ENCODE data around the gene VPS37B.
"Not testable (repeated sequence)": the region's sequence is repeated elsewhere in the genome, so short reads cannot be mapped to it uniquely, and the experiment has no call there.

VPS37B gene

GRCh38 chr12:122905258-122905657, 9.3 kb upstream of the VPS37B start:
- DNase-seq = not testable (repeated sequence)

DNA sequence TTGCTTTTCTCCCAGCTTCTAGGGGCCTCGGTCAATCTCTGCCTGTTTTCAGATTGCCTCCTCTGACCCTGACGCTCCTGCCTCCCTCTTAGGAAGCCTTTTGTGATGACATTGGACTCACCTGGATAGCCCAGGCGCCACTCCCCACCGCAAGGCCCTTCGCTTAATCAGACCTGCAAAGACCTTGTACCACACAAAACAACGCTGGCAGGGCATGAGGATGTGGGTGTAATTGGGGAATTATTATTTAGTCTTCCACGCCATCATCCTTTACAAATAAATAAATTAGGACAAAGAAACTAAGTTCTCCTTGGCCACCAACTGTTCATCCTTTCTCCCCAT, 7.7 kb upstream of the VPS37B start:
- no peak for DNase-seq

DNA sequence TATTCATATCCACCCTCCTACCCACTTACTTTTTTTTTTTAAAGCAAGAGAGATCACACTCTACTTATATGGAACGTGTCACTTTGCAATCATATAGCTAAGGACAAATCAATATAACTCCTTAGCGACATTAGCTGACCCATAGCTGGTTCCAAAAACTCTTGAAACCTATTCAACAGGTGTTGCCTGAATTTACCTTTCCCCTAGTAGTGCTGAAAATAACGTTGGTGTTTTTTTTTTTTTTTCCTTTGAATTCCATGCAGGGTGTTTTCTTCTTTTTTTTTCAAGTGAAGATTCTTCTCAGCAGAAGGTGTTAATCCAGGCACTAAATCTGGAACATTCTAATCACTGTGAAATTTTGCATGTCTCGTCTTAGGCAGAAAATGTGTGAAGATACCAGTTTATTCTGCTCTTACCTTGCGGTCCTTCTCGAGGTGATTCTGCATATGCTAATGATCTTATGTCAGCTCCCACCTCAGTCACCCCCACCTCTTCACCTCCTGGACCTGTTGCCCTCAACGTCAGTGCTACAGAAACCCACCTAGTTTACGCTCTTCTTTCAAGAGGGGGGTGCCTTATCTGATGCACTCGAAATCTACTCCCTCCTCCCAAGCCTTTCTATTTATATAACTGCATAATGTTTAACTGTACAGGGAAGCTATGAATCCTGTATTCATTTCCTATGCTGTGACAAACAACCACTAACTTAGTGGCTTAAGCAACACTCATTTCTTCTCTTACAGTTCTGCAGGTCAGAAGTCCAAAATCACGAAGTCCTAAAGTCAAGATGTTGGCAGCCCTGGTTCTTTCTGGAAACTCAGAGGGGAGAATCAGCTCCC, 7.1 kb upstream of the VPS37B start:
- no peak for DNase-seq

- DNase-seq = no peak
Observed at GRCh38 chr12:122899887-122900286, 4.0 kb upstream of the VPS37B start.

DNA sequence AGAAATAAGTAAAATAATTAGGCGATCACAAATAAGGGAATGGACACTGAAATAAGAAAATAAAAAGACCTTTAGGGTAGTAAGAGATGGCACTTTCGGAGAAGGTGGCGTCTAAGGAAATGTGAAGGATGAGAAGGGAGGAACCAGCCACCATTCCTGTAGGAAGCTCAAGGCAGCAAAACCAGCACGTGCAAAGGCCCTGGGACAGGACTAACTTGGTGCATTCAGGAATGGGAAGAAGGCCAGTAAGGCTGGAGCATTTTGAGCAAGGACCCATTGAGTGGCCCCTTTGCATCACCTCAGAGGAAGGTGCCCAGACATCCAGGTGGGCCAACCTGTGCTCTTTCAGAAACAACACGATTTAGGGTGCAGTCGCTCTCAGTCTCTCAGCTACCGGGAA, 738 bp upstream of the VPS37B start:
- DNase-seq = no peak

DNA sequence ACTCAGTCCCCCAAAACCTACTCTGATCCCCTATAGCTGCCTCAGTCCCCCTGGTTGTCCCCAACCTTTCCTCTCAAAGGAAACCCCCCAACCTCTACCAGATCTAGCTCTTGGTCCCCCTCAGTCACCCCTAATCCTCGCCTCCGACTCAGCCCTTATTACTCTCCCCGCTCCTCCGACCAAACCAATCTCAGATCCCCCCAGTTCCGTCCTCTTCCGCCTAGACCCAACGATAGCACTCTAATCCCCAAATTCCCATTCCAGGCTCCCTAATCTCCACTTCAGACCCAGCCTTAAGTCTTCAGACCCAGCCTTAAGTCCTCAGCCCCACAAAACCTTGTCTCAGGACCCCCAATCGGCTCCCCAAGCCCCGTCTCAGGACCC, 612 bp downstream of the VPS37B start:
- DNase-seq = no peak

- no peak for DNase-seq
Observed at GRCh38 chr12:122894193-122895121, 1.5 kb downstream of the VPS37B start.

DNA sequence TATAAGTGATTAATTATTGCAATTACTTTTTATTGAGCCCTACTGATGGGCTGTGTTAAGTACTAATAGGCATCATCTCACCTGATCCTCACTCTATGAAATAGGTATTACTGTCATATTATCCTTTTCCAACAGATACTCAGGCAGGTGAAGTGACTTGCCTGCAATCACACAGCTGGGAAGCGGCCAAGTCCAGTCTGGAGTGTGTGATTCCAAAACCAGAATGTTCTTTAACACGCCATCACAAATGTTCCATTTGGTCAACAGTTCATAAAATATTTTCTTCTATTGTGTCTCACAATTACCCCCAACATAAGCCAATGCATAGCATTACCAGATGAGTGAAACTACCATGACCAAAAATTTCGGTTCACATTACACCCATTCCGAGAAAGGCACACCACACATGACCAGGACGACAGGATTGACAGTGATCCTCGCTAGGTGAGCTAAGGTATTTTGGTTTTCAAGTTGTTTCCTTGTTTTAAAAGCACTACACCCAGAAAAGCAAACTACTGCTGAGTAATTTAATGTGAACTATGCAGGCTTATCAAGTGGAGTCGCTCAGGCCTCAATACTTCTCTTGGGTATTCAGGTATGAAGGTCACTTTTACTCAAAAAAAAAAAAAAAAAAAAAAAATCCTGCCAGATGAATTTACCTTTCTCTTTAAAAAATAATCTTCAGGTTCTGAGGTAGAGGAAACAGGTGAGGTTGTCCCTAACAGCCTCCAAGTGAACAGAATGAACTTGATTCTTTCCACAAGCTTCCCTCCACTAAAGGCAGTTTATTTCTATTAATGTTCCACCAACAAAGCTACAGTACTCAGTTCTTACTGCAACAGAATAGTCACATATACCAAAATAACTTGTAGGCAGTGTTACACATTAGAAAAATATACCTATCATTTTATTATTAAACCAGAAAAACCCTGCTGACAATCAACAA, 2.4 kb downstream of the VPS37B start:
- no peak for DNase-seq

DNA sequence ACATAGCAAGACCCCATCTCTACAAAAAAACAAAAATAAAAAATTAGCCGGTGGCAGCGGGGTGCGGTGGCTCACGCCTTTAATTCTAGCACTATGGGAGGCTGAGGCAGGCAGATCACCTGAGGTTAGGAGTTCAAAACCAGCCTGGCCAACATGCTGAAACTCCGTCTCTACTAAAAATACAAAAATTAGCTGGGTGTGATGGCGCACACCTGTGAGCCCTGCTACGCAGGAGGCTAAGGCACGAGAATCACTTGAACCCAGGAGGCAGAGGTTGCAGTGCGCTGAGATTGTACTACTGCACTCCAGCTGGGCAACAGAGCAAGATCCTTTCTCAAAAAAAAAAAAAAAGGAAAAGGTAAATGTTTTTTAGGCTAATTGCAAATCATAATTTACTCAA, 3.2 kb downstream of the VPS37B start:
- not testable (repeated sequence) for DNase-seq

DNA sequence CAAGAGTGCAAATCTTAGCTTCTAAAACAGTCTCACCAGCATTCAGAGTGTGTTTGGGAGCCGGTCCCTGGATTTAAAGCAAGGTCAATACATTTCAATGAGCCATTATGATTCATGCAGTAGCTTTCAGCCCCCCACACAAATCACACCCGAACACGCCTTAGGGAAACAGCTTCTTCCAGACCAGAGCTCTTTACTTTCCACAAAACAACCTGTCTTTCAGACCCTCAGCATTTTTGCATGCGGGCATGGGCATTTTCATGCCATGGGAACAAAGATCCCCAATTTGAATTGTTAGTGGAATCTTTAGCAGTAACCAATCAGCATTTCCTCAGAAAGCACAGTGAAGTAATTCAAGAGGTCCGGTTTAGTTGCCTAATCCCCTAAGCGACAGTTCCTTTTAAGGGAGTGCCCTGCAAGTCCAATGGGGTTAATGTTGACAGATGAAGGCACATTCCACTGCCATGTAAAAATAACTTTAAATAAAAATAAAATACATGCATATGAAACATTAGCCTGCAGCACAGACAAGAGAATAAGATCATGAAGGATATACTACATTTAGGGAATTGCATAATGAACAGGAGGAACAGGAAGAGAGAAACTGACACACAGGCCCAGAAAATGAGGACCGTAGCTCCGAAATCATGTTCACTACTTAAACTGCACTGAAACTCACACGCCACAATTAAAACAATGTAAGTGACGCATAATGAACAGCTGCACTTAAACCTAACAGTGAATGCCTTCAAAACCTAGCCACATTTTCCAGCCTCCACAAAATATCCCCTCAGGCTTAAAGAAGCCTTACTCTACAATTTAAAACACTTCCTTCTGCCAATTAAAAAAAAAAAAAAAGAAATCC, 4.0 kb downstream of the VPS37B start:
- DNase-seq = peak; percentile 60

GRCh38 chr12:122889761-122890520, 6.0 kb downstream of the VPS37B start:
- no peak for DNase-seq

- peak; percentile 50 for DNase-seq
Observed at GRCh38 chr12:122888232-122888752, 7.6 kb downstream of the VPS37B start.

DNA sequence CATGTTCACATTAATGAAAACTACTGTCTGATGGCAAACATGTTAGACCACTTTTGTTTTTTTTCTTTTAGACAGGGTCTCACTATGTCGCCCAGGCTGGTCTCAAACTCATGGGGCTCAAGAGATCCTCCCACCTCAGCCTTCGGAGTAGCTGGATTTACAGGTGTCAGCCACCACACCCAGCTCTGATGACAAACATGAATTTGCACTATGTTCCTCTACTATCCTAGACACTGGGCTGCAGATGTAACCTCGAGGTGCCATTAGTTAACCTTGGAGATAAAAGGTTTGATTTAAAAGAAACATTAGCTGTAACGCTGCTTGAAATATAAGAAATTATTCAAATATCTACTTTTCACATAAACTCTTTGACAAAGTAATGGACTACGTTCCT, 8.1 kb downstream of the VPS37B start:
- no peak for DNase-seq

- peak; percentile 59 for DNase-seq
Observed at GRCh38 chr12:122886851-122887818, 8.8 kb downstream of the VPS37B start.

DNA sequence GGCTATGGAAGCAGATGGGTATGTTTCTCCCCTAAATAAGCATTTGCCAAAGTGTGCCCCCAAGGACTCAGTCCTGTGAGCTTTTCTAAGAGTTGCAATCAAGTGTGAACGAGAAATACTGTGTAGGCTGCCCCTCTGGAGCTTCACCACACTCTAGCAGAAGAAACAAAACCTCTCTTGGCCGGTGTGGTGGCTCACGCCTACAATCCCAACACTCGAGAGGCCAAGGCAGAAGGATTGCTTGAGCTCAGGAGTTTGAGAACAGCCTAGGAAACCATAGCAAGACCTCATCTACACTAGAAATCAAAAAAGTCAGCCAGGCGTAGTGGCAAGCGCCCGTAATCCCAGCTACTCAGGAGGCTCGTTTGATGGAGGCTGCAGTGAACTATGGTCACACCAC, 9.8 kb downstream of the VPS37B start:
- DNase-seq = no peak

GRCh38 chr12:122884860-122885259, 11.1 kb downstream of the VPS37B start:
- no peak for DNase-seq

GRCh38 chr12:122884091-122884826, 11.7 kb downstream of the VPS37B start:
- DNase-seq = no peak

GRCh38 chr12:122882908-122883558, 12.9 kb downstream of the VPS37B start:
- no peak for DNase-seq
